NCI-H2081 (cell line): ENCODE data around the gene SP140.
A peak's percentile ranks its signal among the peaks of the same experiment; 100 is the strongest.
"Not testable (repeated sequence)": the region's sequence is repeated elsewhere in the genome, so short reads cannot be mapped to it uniquely, and the experiment has no call there.

Experiments used
- DNase-seq, 2 experiments: peaks; one replicate each; lab custom pipeline; 2025; lab: John Stamatoyannopoulos, UW

Gene SP140

GRCh38 chr2:230225486-230225885, at the start of gene SP140:
Gene SP140, plus strand, starts transcription at chr2:230225736. Its CDS starts 109 bp downstream, at chr2:230225845.
- no peak for DNase-seq

- DNase-seq, result no peak
Observed at GRCh38 chr2:230176996-230177395, 48.5 kb upstream of the SP140 start.

GRCh38 chr2:230178546-230179485, 46.7 kb upstream of the SP140 start:
- no peak for DNase-seq

- DNase-seq, result peak in 1 of 2 experiments; percentile 18
Observed at GRCh38 chr2:230179907-230180306, 45.6 kb upstream of the SP140 start.

GRCh38 chr2:230181195-230181594, 44.3 kb upstream of the SP140 start:
- DNase-seq, result no peak

GRCh38 chr2:230184727-230185578, 40.6 kb upstream of the SP140 start:
- peak; percentile 3 to 43 for DNase-seq

- no peak for DNase-seq
Observed at GRCh38 chr2:230202430-230203109, 23.0 kb upstream of the SP140 start.

GRCh38 chr2:230203110-230203676, 22.3 kb upstream of the SP140 start:
- no peak for DNase-seq

- DNase-seq, result no peak
Observed at GRCh38 chr2:230205034-230205433, 20.5 kb upstream of the SP140 start.

GRCh38 chr2:230205721-230206120, 19.8 kb upstream of the SP140 start:
- no peak for DNase-seq

GRCh38 chr2:230208576-230208975, 17.0 kb upstream of the SP140 start:
- DNase-seq, result no peak

GRCh38 chr2:230209422-230210051, 16.0 kb upstream of the SP140 start:
- DNase-seq, result no peak

GRCh38 chr2:230216489-230216888, 9.0 kb upstream of the SP140 start:
- DNase-seq, result no peak

GRCh38 chr2:230217424-230217823, 8.1 kb upstream of the SP140 start:
- no peak for DNase-seq

GRCh38 chr2:230218421-230218820, 7.1 kb upstream of the SP140 start:
- DNase-seq, result no peak

- peak in 1 of 2 experiments; percentile 7 for DNase-seq
Observed at GRCh38 chr2:230219419-230220331, 5.9 kb upstream of the SP140 start, which contains the start of gene SP110. Gene SP110, minus strand, starts transcription at chr2:230219984. Its CDS starts 3,057 bp downstream, at chr2:230216927.

GRCh38 chr2:230220347-230220969, 5.1 kb upstream of the SP140 start:
- no peak for DNase-seq

- DNase-seq, result no peak
Observed at GRCh38 chr2:230221493-230221892, 4.0 kb upstream of the SP140 start.

- DNase-seq, result not testable (repeated sequence)
Observed at GRCh38 chr2:230222829-230223228, 2.7 kb upstream of the SP140 start.

- no peak for DNase-seq
Observed at GRCh38 chr2:230224458-230224857, 1.1 kb upstream of the SP140 start.
